Fibroblast of pulmonary artery (primary cell): ENCODE data around the gene IL17C.

Experiments used
- DNase-seq: peaks from one replicate; pipeline ENCODE4 v3.0.0-alpha.2; 2010; ENCODE audit warnings: low read depth
- H3K4me3 ChIP-seq: replicated peaks from 2 replicates; pipeline ENCODE4 v1.5.1; 2011; ENCODE audit warnings: low read depth, mild to moderate bottlenecking, control low read depth, low read length, moderate library complexity
- TF ChIP-seq, protein P1 (sequence below): IDR thresholded peaks from 2 replicates; pipeline ENCODE4 v1.5.1; 2011; ENCODE audit warnings: mild to moderate bottlenecking, control low read depth, low read length, inconsistent platforms; ENCODE audit errors: missing control alignments

The IL17C gene

DNA sequence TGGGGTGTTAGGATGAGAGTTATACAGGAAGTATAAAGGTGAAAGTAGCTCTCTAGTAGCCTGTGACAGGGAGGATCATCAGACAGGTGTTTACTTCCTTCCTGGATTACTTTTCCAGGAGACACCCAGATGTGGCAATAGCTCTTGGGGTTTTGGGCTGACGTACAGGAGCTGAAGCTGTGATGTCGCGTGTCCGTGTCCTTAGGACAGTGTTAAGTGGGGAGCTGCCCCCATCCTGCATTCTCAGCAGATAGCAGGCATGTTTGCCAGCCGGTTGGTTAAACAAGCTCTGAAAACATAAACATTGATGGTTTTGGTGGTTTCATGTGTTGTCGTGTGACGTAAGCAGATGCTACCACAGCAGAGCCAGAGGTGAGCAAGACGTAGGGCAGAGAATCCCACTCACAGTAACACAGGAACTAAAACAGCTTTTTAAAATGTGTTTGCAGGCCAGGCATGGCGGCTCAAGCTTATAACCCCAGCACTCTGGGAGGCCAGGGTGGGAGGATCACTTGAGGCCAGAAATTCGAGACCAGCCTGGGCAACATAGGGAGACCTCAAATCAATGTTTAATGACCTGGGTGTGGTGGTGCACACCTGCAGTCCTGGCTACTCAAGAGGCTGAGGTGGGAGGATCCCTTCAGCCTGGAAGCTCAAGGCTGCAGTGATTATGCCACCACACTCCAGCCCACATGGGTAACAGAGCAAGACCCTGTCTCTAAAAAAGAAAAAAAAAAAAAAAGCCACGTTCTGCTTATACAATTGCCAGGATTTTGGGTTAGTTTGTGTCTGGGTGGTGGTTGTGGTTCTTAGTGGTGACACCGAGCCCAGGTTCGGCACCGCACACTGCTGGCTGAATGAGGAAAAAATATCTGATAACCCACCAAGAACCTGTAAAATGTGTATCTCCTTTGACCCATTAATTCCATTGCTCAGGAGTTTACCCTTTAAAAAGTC is 18.2 kb upstream of the IL17C start:
- TF ChIP-seq, protein P1, sequence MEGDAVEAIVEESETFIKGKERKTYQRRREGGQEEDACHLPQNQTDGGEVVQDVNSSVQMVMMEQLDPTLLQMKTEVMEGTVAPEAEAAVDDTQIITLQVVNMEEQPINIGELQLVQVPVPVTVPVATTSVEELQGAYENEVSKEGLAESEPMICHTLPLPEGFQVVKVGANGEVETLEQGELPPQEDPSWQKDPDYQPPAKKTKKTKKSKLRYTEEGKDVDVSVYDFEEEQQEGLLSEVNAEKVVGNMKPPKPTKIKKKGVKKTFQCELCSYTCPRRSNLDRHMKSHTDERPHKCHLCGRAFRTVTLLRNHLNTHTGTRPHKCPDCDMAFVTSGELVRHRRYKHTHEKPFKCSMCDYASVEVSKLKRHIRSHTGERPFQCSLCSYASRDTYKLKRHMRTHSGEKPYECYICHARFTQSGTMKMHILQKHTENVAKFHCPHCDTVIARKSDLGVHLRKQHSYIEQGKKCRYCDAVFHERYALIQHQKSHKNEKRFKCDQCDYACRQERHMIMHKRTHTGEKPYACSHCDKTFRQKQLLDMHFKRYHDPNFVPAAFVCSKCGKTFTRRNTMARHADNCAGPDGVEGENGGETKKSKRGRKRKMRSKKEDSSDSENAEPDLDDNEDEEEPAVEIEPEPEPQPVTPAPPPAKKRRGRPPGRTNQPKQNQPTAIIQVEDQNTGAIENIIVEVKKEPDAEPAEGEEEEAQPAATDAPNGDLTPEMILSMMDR, result no peak
- no peak overlapping the region for H3K4me3 ChIP-seq
- DNase-seq, result no peak

DNA sequence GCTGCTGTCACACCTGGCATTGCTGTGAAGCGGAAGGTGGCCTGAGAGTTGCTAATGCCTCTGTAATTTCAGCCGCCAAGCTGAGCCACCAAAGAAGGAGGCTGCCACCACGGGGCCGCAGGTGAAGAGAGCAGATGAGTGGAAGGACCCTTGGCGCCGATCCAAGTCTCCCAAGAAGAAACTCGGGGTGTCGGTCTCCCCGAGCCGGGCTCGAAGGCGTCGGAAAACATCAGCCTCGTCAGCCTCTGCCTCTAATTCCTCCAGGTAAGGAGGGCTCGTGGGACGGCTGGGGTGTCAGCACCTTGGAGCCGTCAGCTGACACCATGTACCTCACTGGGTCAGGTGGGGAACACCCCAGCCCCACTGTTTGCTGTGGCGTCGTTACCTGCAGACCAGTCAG is 16.2 kb upstream of the IL17C start:
- TF ChIP-seq, protein P1, result no peak
- H3K4me3 ChIP-seq, result no peak overlapping the region
- DNase-seq, result no peak

DNA sequence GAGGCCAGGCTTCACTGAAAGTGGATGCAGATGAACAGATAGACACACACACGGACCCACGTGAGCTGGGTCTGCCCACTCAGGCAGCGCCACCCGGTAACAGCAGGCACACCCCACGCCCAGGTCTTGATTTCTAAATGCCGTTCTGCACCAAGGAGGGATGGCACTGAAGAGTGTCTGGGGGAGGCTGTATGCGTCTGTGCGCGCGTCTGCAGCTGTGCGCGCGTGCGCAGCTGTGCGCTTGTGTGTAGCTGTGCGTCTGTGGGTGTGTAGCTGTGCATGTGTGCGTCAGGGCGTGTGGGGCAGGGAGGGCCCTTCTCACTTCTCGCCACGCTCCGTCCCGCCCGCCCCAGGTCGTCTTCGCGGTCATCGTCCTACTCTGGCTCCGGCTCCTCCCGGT is 15.5 kb upstream of the IL17C start:
- no peak for DNase-seq
- no peak overlapping the region for H3K4me3 ChIP-seq
- TF ChIP-seq, protein P1, result no peak

DNA sequence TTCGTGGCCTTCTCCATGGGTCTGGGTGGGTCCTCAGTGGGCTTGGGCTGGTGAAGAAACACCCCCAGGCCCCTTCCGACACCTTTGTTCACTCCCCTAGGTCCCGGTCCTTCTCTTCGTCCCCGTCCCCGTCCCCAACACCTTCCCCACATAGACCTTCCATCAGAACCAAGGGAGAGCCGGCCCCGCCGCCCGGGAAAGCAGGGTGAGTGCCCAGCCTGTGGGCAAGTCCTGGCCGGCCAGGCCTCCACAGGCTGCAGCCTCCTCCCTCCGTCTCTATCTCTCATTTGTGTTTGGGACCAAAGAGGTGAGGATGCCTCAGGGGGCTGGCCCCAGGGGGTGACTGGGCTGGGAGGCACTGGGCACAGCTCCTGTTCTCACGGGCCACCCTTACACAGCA is 14.5 kb upstream of the IL17C start:
- no peak overlapping the region for H3K4me3 ChIP-seq
- no peak for DNase-seq
- TF ChIP-seq, protein P1, result no peak

DNA sequence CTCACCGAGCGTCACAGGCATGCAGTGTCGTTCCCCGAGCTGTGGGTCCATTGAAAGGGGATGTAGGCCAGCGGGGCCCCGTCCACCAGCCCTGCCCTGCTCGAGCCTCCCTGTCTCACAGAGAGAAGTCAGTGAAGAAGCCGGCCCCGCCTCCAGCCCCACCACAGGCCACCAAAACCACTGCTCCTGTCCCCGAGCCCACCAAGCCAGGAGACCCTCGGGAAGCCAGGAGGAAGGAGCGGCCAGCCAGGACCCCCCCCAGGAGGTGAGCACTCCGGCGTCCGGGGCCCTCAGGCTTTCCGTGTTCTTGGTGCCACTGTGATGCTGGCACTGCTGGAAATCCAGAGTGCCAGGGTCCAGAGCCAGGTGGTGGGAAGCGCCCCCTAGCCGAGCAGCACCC is 13.9 kb upstream of the IL17C start:
- TF ChIP-seq, protein P1, result no peak
- no peak overlapping the region for H3K4me3 ChIP-seq
- DNase-seq, result no peak

DNA sequence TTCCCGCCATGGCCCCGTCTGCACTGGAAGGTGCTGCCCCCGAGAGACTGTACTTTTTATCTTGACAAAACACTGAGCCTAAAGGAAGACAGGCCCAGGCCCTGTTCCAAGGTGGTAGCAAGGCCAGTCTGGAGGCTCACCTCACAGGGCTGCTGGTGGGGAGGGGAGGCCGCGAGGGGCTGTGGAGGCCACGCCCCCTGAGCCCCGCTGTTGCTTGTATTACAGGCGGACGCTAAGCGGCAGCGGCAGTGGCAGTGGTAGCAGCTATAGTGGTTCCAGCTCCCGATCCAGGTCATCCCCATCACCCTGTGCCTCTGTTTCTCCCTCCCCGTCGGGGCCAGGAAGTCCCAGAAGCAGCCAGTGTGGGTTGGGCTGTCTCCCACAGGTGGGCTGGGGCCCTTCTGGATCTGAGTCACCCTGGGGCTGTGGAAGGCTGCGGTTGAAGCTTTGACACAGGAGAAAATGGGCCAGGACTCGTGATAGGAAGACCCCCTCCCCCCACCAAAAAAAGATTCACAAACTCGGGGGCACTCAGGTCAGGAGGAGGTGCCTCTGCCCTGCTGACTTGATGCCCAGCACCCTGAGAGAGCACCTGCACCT is 13.3 kb upstream of the IL17C start:
- no peak overlapping the region for H3K4me3 ChIP-seq
- DNase-seq, result no peak
- TF ChIP-seq, protein P1, result no peak

DNA sequence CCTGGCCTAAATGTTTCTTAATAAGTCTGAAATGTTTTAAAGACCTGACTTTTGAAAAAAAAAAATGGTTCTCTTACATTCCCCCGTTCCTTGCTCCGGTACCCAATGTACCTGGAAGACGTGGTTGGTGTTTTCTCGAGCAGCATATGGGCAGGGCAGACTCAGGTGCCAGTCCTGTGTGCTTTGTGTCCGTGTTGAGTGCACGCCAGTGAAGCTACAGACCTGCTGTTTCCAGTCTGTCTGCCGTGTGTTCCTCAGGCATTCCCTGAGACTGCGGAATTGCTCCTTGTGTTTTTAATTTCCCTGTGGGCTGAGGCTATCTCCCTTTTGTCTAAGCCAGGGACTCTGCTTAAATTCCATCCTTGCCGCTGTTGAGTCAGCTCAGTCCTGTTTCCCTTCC is 11.7 kb upstream of the IL17C start:
- no peak for DNase-seq
- TF ChIP-seq, protein P1, result no peak
- H3K4me3 ChIP-seq, result no peak overlapping the region
